Stimulated activated CD8-positive, alpha-beta memory T cell treated with anti-CD3 and anti-CD28 coated beads, Interleukin-15, amount 100 ng/mL, for 4 hours (primary cell): Measurements from ENCODE around the gene CPLANE1.
"Not testable (repeated sequence)": the region's sequence is repeated elsewhere in the genome, so short reads cannot be mapped to it uniquely, and the experiment has no call there.

ENCODE experiments used
- DNase-seq, 2 donors: peaks; one replicate each; pipeline ENCODE4 v3.0.0-alpha.2; 2020; ENCODE audit warnings: low read depth in 2 of 2

The CPLANE1 gene

GRCh38 chr5:37248970-37249814 lies at the start of gene CPLANE1:
Gene CPLANE1 (minus strand): TSS chr5:37249376. CDS start chr5:37247698, 1,678 bp downstream.
- DNase-seq, result peak; percentile 7 to 35

GRCh38 chr5:37296313-37296712 lies 47.1 kb upstream of the CPLANE1 start:
- DNase-seq, result not testable (repeated sequence)

GRCh38 chr5:37283214-37283820 lies 34.1 kb upstream of the CPLANE1 start:
- DNase-seq, result no peak

GRCh38 chr5:37275511-37275910 lies 26.3 kb upstream of the CPLANE1 start:
- DNase-seq, result no peak

GRCh38 chr5:37272511-37272910 lies 23.3 kb upstream of the CPLANE1 start:
- DNase-seq, result no peak

- DNase-seq, result not testable (repeated sequence)
Observed at GRCh38 chr5:37268100-37268499, 18.9 kb upstream of the CPLANE1 start.

- no peak for DNase-seq
Observed at GRCh38 chr5:37255774-37256358, 6.7 kb upstream of the CPLANE1 start.

- no peak for DNase-seq
Observed at GRCh38 chr5:37254581-37254980, 5.4 kb upstream of the CPLANE1 start.

- DNase-seq, result no peak
Observed at GRCh38 chr5:37251665-37252064, 2.5 kb upstream of the CPLANE1 start.

GRCh38 chr5:37249815-37250164 lies 614 bp upstream of the CPLANE1 start:
- DNase-seq, result no peak

- DNase-seq, result no peak
Observed at GRCh38 chr5:37248421-37248969, 681 bp downstream of the CPLANE1 start.

- DNase-seq, result no peak
Observed at GRCh38 chr5:37247496-37247895, 1.7 kb downstream of the CPLANE1 start.

GRCh38 chr5:37247036-37247435 lies 2.1 kb downstream of the CPLANE1 start:
- no peak for DNase-seq

- DNase-seq, result no peak
Observed at GRCh38 chr5:37234288-37234687, 14.9 kb downstream of the CPLANE1 start.

GRCh38 chr5:37226377-37226776 lies 22.8 kb downstream of the CPLANE1 start:
- DNase-seq, result no peak

GRCh38 chr5:37222181-37222580 lies 27.0 kb downstream of the CPLANE1 start:
- no peak for DNase-seq

GRCh38 chr5:37220426-37220825 lies 28.8 kb downstream of the CPLANE1 start:
- not testable (repeated sequence) for DNase-seq

- not testable (repeated sequence) for DNase-seq
Observed at GRCh38 chr5:37219384-37219783, 29.8 kb downstream of the CPLANE1 start.

GRCh38 chr5:37217976-37218375 lies 31.2 kb downstream of the CPLANE1 start:
- DNase-seq, result no peak

GRCh38 chr5:37214550-37214949 lies 34.6 kb downstream of the CPLANE1 start:
- DNase-seq, result no peak

- no peak for DNase-seq
Observed at GRCh38 chr5:37212096-37212495, 37.1 kb downstream of the CPLANE1 start.

- no peak for DNase-seq
Observed at GRCh38 chr5:37211661-37212060, 37.5 kb downstream of the CPLANE1 start.
